GM18867 (cell line): ENCODE measurements around the gene FAIM.
"Not testable (repeated sequence)": the region's sequence is repeated elsewhere in the genome, so short reads cannot be mapped to it uniquely, and the experiment has no call there.

Experiments
- ATAC-seq: cut with Tn5 transposase; IDR thresholded peaks from one replicate; pipeline ENCODE4 v1.9.1; 2021; ENCODE audit warnings: mild to moderate bottlenecking, moderate library complexity; ENCODE audit not compliant: unreplicated experiment

Gene FAIM, protein sequence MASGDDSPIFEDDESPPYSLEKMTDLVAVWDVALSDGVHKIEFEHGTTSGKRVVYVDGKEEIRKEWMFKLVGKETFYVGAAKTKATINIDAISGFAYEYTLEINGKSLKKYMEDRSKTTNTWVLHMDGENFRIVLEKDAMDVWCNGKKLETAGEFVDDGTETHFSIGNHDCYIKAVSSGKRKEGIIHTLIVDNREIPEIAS

GRCh38 chr3:138608322-138609135, at the start of gene FAIM:
TSS of gene FAIM (plus strand) at chr3:138608771. CDS start at chr3:138619727, 10,956 bp downstream.
- ATAC-seq = peak; percentile 75

DNA sequence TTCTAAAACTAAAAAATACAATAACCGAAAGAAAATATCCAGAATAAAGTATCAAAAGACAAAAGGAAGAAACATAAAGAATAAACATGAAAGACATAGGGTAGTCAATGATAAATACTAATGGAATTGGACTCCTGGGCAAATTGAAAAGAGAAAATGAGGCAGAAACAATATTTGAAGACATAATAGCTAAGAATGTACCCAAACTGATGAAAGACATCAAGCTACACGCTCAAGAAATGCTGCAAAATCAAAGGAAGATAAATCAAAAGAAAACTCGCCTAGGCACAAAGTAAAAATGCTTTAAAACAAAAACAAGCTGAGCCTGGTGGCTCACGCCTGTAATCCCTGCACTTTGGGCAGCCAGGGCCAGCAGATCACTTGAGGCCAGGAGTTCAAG, 49.4 kb upstream of the FAIM start:
- ATAC-seq = no peak

- no peak for ATAC-seq
Measured at GRCh38 chr3:138560501-138560900, 48.1 kb upstream of the FAIM start.

DNA sequence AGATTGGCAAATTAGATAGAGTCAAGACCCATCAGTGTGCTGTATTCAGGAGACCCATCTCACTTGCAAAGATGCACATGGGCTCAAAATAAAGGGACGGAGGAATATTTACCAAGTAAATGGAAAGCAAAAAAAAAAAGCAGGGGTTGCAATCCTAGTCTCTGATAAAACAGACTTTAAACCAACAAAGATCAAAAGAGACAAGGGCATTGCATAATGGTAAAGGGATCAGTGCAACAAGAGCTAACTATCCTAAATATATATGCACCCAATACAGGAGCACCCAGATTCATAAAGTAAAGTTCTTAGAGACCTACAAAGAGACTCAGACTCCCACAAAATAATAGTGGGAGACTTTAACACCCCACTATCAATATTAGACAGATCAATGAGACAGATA, 45.7 kb upstream of the FAIM start:
- not testable (repeated sequence) for ATAC-seq

GRCh38 chr3:138566293-138566692, 42.3 kb upstream of the FAIM start:
- not testable (repeated sequence) for ATAC-seq

GRCh38 chr3:138567403-138567802, 41.2 kb upstream of the FAIM start:
- no peak for ATAC-seq

GRCh38 chr3:138569090-138569489, 39.5 kb upstream of the FAIM start:
- ATAC-seq = no peak

DNA sequence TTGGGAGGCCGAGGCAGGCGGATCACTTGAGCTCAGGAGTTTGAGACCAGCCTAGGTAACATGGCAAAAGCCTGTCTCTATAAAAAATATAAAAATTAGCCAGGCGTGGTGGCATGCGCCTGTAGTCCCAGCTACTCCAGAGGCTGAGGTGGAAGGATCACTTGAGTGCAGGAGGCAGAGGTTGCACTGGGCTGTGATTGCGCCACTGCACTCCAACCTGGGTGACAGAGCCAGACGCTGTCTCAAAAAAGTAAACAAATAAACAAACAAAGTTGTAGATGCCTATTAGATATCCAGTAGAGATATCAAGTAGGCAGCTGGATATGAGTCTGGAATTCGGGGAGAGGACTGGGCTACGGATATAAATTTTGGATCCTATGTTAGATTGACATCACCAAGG, 38.9 kb upstream of the FAIM start:
- not testable (repeated sequence) for ATAC-seq

DNA sequence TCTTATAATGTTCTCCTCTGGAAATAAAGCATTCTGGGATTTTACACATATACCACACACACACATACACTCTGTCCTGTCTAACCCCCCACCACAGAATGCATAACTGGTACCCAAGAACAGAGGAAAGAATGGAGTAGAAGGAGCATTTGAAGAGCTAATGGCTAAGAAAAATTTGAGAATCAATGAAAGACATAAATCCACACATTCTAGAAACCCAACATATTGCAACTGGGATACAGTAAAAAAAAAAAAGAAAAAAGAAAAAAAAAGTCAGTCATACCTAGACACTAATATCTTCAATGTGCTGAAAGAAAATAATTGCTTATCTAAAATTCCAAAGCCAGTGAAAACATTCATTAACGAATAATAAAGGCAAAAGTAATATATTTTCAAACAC, 35.4 kb upstream of the FAIM start:
- no peak for ATAC-seq

DNA sequence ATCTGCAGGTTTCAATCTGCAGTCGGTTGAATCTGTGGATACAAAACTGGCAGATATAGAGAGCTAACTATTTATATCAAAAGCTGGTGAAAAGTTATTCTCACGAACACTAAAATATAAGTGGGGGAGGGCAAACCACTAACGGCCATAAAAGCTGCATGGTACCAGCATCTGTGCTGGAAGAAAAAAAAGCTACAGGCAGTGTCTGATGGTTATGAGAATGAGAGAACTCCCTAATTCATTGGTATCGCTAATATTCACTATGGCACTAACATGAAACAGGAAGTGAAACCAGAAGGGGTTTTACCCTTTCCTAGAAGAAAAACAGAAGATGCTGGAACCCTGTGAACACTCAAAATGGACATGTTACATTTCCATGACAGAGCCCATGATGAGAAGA, 30.4 kb upstream of the FAIM start:
- peak; percentile 76 for ATAC-seq

- no peak for ATAC-seq
Measured at GRCh38 chr3:138578961-138579574, 29.5 kb upstream of the FAIM start.

DNA sequence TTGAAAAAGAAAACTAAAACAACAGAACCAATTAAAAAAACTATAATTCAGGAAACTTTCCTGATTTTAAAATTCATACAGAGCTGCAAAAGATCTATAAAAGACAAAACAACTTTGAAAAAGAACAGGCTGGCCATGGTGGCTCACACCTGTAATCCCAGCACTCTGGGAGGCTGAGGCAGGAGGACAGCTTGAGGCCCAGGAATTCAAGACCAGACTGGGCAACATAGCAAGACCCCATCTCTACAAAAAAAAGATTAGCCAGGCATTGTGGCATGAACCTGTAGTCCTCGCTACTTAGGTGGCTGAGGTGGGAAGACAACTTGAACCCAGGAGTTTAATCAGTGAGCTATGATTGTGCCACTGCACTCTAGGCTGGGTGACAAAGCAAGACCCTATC, 21.2 kb upstream of the FAIM start:
- no peak for ATAC-seq

DNA sequence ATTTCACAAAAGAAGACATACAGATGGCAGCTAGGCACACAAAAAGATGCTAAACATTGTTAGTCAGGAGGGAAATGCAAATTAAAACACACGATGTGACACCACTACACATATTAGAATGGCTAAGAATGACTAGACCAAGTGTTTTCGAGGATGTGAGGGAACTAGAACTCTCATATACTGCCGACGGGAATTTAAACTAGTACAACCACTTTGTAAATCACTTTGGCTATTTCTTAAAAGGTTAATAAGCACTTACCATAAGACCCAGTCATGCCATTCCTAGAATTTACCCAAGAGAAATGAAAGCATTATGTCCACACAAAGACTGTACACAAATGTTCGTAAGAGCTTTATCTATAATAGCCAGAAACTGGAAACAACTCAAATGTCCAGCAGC, 20.1 kb upstream of the FAIM start:
- no peak for ATAC-seq

DNA sequence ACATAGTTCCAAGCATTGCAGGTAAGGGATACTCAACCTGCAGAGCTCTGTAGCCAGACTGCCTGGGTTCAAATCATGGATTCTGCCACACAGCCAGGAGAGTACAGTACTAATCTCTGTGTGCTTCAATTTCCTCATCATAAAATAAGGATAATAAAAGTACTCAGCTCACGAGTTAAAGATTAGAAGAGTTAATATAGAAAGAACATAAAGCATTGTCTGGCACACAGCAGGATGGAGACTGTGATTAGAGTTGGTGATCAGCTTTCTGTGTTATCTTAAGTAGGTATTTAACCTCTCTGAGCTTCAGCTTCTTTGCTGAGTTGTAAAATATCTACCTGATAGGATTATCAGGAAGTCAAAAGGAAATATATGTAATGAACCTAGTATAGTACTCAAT, 17.2 kb upstream of the FAIM start:
- no peak for ATAC-seq

GRCh38 chr3:138593488-138594149, 15.0 kb upstream of the FAIM start:
- ATAC-seq = no peak

- peak; percentile 87 for ATAC-seq
Measured at GRCh38 chr3:138594150-138594934, 14.2 kb upstream of the FAIM start, which contains the start of gene CEP70. TSS of gene CEP70 (minus strand) at chr3:138594260. CDS start at chr3:138572927, 21,333 bp downstream.

GRCh38 chr3:138594935-138595610, 13.5 kb upstream of the FAIM start:
- ATAC-seq = no peak

DNA sequence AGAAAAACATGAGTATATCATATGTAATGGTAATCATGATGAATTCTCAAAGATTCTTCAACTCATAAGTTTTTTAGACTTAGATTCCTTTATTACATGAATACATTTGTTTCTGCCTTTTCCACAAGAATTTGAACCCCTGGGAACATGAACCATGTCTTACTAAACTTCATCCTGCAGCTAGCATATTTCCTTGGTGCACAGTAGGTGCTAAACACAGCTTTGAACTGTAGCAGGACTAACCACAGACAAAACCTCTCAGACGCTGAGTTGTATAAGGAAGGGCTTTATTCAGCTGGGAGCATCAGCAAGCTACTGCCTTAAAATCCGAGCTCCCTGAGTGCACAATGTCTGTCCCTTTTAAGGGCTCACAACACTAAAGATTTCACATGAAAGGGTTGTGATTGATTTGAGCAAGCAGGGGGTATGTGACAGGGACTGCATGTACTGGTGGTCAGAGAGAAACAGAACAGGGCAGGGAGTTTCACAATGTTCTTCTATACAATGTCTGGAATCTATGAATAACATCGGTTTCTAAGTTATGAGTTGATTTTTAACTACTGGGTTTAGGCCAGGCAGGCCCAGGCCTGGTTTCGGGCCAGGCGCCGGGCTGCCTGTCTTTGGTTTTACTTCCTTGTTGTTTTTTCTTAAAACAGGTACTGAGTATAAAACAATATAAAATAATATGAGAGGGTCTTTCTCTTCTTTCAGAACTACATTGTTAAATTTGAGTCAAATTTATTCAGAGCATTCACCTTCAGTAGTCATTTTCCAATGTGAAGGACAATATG, 11.2 kb upstream of the FAIM start:
- not testable (repeated sequence) for ATAC-seq

DNA sequence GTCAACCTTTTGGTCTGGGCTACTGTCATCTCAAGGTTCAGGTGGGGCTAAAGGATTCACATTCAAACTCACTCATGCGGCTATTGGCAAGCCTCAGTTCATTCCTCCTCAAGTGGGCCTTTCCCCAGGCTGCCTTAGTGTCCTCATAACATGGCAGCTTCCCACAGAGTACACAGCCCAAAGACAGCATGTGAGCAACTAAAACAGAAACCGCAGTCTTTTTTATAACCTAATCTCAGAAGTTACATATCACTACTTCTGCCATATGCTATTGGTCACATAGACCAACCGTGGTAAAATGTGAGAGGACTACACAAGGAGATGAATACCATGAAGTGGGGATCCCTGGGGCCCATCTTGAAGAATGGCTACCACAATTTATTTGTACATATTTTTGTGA, 10.0 kb upstream of the FAIM start:
- no peak for ATAC-seq
